DMS53 (cell line): ENCODE data around the gene BCL2L11.
A peak's percentile ranks its signal among the peaks of the same experiment; 100 is the strongest.

Experiments used
- DNase-seq: peaks from one replicate; lab custom pipeline; 2025; lab: John Stamatoyannopoulos, UW

BCL2L11 gene

GRCh38 chr2:111168528-111169239 lies 48.0 kb downstream of the BCL2L11 start:
- peak; percentile 61 for DNase-seq

GRCh38 chr2:111169268-111169667 lies 48.6 kb downstream of the BCL2L11 start:
- DNase-seq: peak; percentile 30

GRCh38 chr2:111169924-111170323 lies 49.2 kb downstream of the BCL2L11 start:
- no peak for DNase-seq

GRCh38 chr2:111171337-111171930 lies 50.7 kb downstream of the BCL2L11 start:
- DNase-seq: peak; percentile 18

DNA sequence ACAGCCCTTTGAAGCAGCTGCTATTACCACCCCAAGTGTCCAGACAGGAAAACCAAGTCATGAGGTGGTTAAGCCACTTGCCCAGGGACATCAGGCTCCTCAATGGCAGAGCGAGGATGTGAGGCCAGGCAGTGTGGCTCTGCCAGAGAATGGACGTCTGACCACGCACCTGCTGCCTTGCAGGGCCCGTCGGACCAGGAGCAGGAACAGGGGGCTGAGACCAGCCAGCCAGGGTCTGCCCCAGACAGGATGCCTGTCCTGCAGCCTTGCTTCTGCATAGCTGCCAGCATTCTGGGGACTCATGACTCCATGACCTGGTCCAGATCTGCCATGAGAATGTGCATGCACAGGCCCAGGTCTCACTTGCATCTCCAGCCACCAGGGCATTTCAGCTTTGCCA lies 52.0 kb downstream of the BCL2L11 start:
- no peak for DNase-seq

GRCh38 chr2:111173338-111173737 lies 52.6 kb downstream of the BCL2L11 start:
- DNase-seq: no peak

DNA sequence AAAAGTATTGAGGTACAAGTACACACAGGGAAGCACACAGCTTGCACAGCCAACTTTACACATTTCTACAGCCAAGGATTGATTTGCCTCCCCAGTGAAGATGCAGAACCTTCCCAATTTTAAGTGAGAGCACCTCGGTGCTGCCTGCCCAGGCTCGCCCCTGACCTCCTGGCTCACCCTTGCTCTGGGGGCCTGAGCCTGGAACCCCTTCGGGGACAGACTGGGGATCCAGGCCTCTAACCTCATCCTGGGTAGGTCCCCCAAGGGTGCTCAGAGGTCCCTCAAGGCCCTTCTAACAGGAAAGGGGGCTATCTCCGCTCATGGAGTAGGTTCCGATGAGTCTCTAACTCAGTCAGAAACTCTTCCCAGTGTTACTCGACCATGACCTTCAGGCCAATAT lies 53.1 kb downstream of the BCL2L11 start:
- no peak for DNase-seq

- DNase-seq: no peak
These were observed 54.9 kb downstream of the BCL2L11 start for GRCh38 chr2:111175615-111176014.

- no peak for DNase-seq
These were observed 55.7 kb downstream of the BCL2L11 start for GRCh38 chr2:111176388-111176787.

- no peak for DNase-seq
These were observed 56.2 kb downstream of the BCL2L11 start for GRCh38 chr2:111176867-111177266.

DNA sequence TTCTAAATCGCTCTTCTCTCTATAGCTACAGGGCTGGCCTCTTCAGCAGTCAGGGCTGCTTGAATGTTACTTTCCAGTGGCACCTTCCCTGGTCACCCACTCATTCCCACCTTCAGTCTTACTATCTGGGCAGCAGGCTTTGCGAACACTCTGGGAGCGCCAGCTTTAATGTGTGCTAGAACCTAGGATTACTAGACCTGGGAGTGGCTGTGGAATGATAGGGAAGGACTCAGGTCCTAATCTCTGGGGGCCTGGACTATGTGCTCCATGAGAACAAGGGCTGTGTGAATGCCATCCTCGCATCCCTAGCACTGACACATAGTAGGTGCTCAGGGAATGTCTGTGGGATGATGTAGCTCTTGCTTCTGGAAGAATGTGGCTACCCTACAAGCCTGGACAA lies 57.6 kb downstream of the BCL2L11 start:
- no peak for DNase-seq

- peak; percentile 88 for DNase-seq
These were observed 58.2 kb downstream of the BCL2L11 start for GRCh38 chr2:111178730-111179405.

DNA sequence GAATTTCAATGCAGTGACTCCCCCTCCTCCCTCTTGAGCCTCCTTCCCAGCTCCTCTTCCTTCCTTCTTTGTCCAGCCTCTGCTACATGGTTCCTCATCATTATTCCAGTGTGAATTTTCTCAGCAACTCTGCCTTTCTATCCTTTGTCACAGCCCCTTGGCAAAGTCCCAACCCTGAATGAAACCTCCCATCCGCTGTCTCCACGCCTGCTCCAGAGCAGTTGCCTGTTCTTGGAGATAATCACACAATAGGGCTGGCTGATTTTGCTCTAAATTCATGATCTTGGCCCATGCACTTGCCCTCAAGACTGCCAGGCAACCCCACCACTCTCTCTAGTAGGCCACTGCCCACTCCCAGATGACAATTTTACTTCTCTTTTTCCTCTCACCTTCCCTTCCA lies 61.4 kb downstream of the BCL2L11 start:
- DNase-seq: no peak

- DNase-seq: no peak
These were observed 62.0 kb downstream of the BCL2L11 start for GRCh38 chr2:111182740-111183139.

GRCh38 chr2:111184725-111185310 lies 64.1 kb downstream of the BCL2L11 start:
- peak; percentile 22 for DNase-seq

DNA sequence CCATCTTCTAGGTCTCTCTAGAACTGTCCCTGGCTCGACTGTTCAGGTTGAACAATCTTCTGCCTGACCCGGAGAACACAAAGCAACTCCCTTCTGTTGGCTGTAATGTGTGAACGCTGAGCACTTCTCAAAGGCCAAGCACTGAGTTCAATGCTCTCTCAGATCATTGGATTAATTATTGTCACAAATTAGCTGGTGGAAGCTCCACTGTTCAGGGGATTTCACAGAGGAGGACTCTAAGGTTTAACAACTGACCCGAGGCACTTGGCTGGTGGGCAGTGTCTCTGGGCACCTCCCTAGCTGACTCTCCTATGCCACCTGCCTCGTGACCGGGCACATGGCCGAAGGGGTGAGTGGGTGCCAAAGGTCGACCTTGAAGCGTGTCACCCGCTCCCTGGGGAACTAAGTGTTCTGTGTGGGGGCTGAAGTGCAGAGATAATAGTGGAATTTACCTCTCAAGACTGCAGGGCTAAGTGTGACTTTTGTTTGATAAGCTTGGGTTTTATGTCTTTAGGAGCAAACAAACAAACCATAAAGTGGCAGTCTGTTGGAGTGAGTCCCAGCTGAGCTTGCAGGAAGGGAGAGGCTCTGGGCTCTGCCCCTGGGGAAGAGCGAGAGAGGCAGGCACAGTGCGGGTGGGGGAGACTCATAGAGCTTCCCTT lies 64.8 kb downstream of the BCL2L11 start:
- peak; percentile 60 for DNase-seq

DNA sequence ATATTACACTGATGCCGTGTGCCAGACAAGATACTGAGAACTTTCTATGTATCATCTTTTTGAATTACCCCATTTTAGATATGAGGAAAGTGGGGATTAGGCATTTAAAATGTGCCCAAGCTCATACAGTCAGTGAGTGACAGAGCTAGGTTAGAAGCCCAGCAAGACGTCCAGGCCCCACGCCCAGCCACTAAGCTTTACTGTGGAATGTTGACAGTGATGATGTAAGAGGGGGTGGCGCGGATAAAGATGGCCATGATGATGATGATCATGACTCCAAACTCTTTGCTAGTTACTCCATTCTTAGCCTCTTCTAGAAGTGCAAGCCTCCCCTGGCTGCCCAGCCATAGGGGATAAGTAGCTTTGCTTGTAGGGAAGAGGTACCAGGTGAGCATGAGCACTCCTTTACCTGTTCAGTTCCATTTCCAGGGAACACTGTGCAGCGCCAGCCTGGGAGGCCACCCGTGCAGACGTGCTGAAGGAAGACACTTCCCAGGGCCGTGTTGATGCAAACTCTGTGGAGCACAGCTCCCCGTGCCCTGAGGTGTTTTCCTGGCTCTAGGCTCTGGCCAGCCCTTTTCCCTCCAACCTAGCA lies 65.5 kb downstream of the BCL2L11 start:
- no peak for DNase-seq

DNA sequence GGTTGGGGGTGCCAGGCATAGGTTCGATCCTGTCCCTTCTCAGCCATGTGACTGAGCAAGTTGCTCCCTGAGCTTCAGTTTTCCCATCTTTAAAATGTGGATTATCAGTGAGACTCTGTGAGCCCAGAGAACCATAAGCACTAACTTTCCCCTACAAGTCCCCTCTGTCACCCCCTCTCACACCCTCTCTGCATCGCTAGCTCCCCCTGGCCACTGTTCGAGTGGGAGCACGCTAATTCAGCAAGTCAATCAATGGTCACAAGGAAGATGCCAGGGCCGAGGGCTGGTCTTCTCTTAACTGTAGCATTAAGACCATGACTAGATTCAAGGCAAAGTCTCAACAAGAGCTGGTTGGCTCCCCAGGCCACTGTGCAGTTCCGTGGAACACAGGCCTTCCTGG lies 66.2 kb downstream of the BCL2L11 start:
- no peak for DNase-seq

DNA sequence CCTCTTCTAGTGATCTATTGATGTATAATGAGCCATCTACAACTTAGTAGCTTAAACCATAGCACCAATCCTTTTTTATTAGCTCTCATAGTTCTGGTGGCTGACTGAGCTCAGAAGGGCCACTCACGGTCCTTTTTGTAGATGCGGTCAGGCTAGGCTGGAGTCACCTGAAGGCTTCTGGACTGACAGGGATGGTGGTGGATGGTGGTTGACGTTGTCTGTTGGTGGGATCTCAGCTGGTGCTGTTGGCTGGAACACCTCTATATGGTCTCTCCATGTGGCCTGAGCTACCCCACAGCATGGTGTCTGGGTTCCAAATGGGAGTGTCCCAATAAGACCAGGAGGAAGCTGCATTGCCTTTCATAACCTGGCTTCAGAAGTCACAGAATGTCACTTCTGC lies 68.0 kb downstream of the BCL2L11 start:
- no peak for DNase-seq

- no peak for DNase-seq
These were observed 68.4 kb downstream of the BCL2L11 start for GRCh38 chr2:111189106-111189505.

GRCh38 chr2:111190816-111191540 lies 70.3 kb downstream of the BCL2L11 start:
- DNase-seq: no peak
